ENCODE measurements around the gene USP25.

USP25 gene

GRCh38 chr21:15748586-15748985, 18.8 kb downstream of the USP25 start:
- TF ChIP-seq CTCF (IDR thresholded peaks at IDR 0.05; ENCODE audit: low read depth, low read length) (no peak), EZH2phosphoT487 (IDR thresholded peaks at IDR 0.05; ENCODE audit: low read depth) (no peak)
- H3K4me1 ChIP-seq (ENCODE audit: low read length), result peaks cover 19% of the 10 kb centered on the region
- no peak overlapping the region for H3K4me2 ChIP-seq (ENCODE audit: low read length)
- no peak overlapping the region for H2AFZ ChIP-seq (ENCODE audit: low read depth, low read length)
- H3K9ac ChIP-seq (ENCODE audit: low read length), result no peak overlapping the region
- no peaks in the 10 kb centered on the region for H3K27me3 ChIP-seq (ENCODE audit: low read depth, low read length)
- H3K27ac ChIP-seq (ENCODE audit: low read length), result no peak overlapping the region
- H4K20me1 ChIP-seq (ENCODE audit: insufficient read depth, low read length), result peaks cover 14% of the 10 kb centered on the region; the same call in 1 of the 2 replicates
- H3K9me3 ChIP-seq (ENCODE audit: insufficient read depth, low read length), result no peaks in the 10 kb centered on the region
- H3K36me3 ChIP-seq (replicated peaks; ENCODE audit: low read depth, low read length), result no peaks in the 10 kb centered on the region
- H3K4me3 ChIP-seq (ENCODE audit: low read length), result no peak overlapping the region
- peaks cover 82% of the 10 kb centered on the region for H3K79me2 ChIP-seq (ENCODE audit: low read length)

DNA sequence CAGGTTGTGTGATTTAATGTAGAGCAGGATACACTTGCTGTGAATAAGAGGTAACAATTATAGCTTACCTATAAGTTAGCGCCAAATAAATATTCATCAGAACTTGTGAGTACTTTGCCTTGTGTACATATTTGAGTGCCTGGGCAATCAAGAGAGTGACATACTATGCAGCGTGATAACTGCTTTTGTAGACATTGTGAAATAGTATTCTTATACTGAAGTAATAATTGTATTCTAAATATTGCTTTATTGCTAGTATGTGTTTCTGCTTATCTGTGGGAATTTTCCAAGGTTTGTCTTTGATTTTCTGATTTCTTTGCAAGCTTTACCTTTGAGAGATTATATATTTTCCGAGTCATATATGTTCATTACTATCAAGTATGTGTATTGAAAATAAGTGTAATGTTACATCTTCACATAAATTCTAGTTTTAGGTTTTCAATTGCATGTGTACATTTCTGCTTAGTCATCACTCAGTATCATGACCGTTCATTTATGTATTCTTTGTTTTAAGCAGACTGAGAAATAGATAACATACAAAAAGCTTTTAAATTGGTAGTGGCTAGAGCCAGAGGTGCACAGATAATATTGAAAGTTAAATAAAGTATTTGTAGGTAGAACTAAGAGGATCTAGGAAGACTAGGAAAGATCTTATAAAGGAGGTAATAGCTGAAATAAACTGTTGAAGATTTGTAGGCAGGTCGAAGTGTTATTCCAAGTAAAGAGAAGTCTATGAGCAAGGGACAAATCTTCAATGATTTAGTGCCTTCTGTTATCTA, 19.5 kb downstream of the USP25 start:
- H3K9me3 ChIP-seq (ENCODE audit: insufficient read depth, low read length), result no peaks in the 10 kb centered on the region
- H3K4me2 ChIP-seq (ENCODE audit: low read length), result no peak overlapping the region
- H4K20me1 ChIP-seq (ENCODE audit: insufficient read depth, low read length), result peaks cover 17% of the 10 kb centered on the region
- no peak overlapping the region for H2AFZ ChIP-seq (ENCODE audit: low read depth, low read length)
- no peak overlapping the region for H3K4me3 ChIP-seq (ENCODE audit: low read length)
- no peak overlapping the region for H3K27ac ChIP-seq (ENCODE audit: low read length)
- no peaks in the 10 kb centered on the region for H3K36me3 ChIP-seq (replicated peaks; ENCODE audit: low read depth, low read length)
- TF ChIP-seq CTCF (IDR thresholded peaks at IDR 0.05; ENCODE audit: low read depth, low read length), result no peak
- TF ChIP-seq EZH2phosphoT487 (IDR thresholded peaks at IDR 0.05; ENCODE audit: low read depth), result no peak
- H3K4me1 ChIP-seq (ENCODE audit: low read length), result peaks cover 25% of the 10 kb centered on the region
- H3K27me3 ChIP-seq (ENCODE audit: low read depth, low read length), result no peaks in the 10 kb centered on the region
- no peak overlapping the region for H3K9ac ChIP-seq (ENCODE audit: low read length)
- H3K79me2 ChIP-seq (ENCODE audit: low read length), result peaks cover 82% of the 10 kb centered on the region

DNA sequence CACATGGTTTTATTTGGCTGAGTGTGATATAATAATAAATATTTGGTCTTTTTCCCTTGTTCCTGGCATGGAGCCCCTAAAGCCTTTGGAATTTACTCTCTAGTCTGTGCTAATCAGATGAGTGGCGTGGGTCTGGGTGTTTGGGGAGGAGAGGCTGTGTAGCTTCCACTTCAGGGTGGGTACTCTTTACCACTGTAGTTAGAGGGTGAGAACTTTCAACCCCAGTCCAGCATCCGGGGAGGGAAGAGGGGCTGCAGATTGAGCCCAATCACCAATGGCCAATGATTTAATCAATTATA, 20.0 kb downstream of the USP25 start:
- H4K20me1 ChIP-seq (ENCODE audit: insufficient read depth, low read length), result peaks cover 19% of the 10 kb centered on the region
- TF ChIP-seq CTCF (IDR thresholded peaks at IDR 0.05; ENCODE audit: low read depth, low read length) (no peak), EZH2phosphoT487 (IDR thresholded peaks at IDR 0.05; ENCODE audit: low read depth) (no peak)
- peaks cover 31% of the 10 kb centered on the region for H3K4me1 ChIP-seq (ENCODE audit: low read length)
- H3K36me3 ChIP-seq (replicated peaks; ENCODE audit: low read depth, low read length), result no peaks in the 10 kb centered on the region
- no peak overlapping the region for H3K4me3 ChIP-seq (ENCODE audit: low read length)
- H3K9me3 ChIP-seq (ENCODE audit: insufficient read depth, low read length), result no peaks in the 10 kb centered on the region
- no peak overlapping the region for H3K4me2 ChIP-seq (ENCODE audit: low read length)
- no peak overlapping the region for H2AFZ ChIP-seq (ENCODE audit: low read depth, low read length)
- no peaks in the 10 kb centered on the region for H3K27me3 ChIP-seq (ENCODE audit: low read depth, low read length)
- no peak overlapping the region for H3K27ac ChIP-seq (ENCODE audit: low read length)
- peaks cover 82% of the 10 kb centered on the region for H3K79me2 ChIP-seq (ENCODE audit: low read length)
- no peak overlapping the region for H3K9ac ChIP-seq (ENCODE audit: low read length)

DNA sequence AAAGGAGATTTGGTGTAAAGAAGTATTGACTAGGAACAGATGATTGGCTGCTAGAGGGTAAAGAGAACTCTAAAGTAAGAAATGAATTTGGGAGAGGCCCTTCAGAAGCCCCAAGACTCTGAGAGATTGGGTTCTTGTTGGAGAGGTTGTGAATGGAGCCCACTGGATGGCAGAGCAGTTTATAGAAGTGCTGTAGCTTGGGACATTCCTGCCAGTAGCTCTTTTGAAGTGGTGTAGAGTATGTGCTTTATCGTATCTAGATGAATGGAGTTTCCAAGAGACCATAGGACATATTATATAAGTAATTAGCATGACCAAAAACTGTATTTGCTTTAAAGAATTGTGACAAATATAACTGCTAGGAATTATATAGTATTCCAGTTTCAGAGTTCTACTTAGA, 21.3 kb downstream of the USP25 start:
- H4K20me1 ChIP-seq (ENCODE audit: insufficient read depth, low read length), result peaks cover 19% of the 10 kb centered on the region
- peaks cover 37% of the 10 kb centered on the region for H3K4me1 ChIP-seq (ENCODE audit: low read length)
- peaks cover 85% of the 10 kb centered on the region for H3K79me2 ChIP-seq (ENCODE audit: low read length)

More for the DNA sequence above, 21.3 kb downstream of the USP25 start:
- TF ChIP-seq CTCF (IDR thresholded peaks at IDR 0.05; ENCODE audit: low read depth, low read length) (no peak), EZH2phosphoT487 (IDR thresholded peaks at IDR 0.05; ENCODE audit: low read depth) (no peak)
- Histone ChIP-seq H3K4me3 (ENCODE audit: low read length) (no peak overlapping the region), H3K27ac (ENCODE audit: low read length) (no peak overlapping the region), H2AFZ (ENCODE audit: low read depth, low read length) (no peak overlapping the region), H3K36me3 (replicated peaks; ENCODE audit: low read depth, low read length) (no peaks in the 10 kb centered on the region), H3K9me3 (ENCODE audit: insufficient read depth, low read length) (no peaks in the 10 kb centered on the region), H3K27me3 (ENCODE audit: low read depth, low read length) (no peaks in the 10 kb centered on the region), H3K4me2 (ENCODE audit: low read length) (no peak overlapping the region), H3K9ac (ENCODE audit: low read length) (no peak overlapping the region)

Data from OCI-LY3 (cell line).